HG03064 (cell line): ENCODE measurements around the gene RAB39A.
"Not testable (repeated sequence)": the region's sequence is repeated elsewhere in the genome, so short reads cannot be mapped to it uniquely, and the experiment has no call there.

Experiments used
- ATAC-seq: cut with Tn5 transposase; IDR thresholded peaks from one replicate; pipeline ENCODE4 v1.9.1; 2021; ENCODE audit warnings: low read depth; ENCODE audit not compliant: unreplicated experiment

The RAB39A gene

GRCh38 chr11:107928046-107928766, at the start of gene RAB39A:
Gene RAB39A (plus strand): TSS chr11:107928448. CDS start chr11:107928569, 121 bp downstream.
- peak; percentile 94 for ATAC-seq

GRCh38 chr11:107881471-107881870, 46.8 kb upstream of the RAB39A start:
- ATAC-seq = not testable (repeated sequence)

- ATAC-seq = no peak
Observed at GRCh38 chr11:107882095-107882820, 46.0 kb upstream of the RAB39A start.

- no peak for ATAC-seq
Observed at GRCh38 chr11:107898270-107898669, 30.0 kb upstream of the RAB39A start.

GRCh38 chr11:107908211-107908610, 20.0 kb upstream of the RAB39A start:
- no peak for ATAC-seq

GRCh38 chr11:107912415-107912814, 15.8 kb upstream of the RAB39A start:
- not testable (repeated sequence) for ATAC-seq

GRCh38 chr11:107915229-107915628, 13.0 kb upstream of the RAB39A start:
- no peak for ATAC-seq

GRCh38 chr11:107916671-107917241, 11.5 kb upstream of the RAB39A start:
- no peak for ATAC-seq

GRCh38 chr11:107921997-107922396, 6.3 kb upstream of the RAB39A start:
- no peak for ATAC-seq

- ATAC-seq = not testable (repeated sequence)
Observed at GRCh38 chr11:107923519-107923918, 4.7 kb upstream of the RAB39A start.

- no peak for ATAC-seq
Observed at GRCh38 chr11:107924306-107924705, 3.9 kb upstream of the RAB39A start.

- ATAC-seq = no peak
Observed at GRCh38 chr11:107927559-107927958, 689 bp upstream of the RAB39A start.

GRCh38 chr11:107928767-107929507, 689 bp downstream of the RAB39A start:
- peak; percentile 7 for ATAC-seq

GRCh38 chr11:107929611-107930200, 1.5 kb downstream of the RAB39A start:
- no peak for ATAC-seq

- ATAC-seq = no peak
Observed at GRCh38 chr11:107931206-107931605, 3.0 kb downstream of the RAB39A start.

- ATAC-seq = no peak
Observed at GRCh38 chr11:107947904-107948303, 19.7 kb downstream of the RAB39A start.

- not testable (repeated sequence) for ATAC-seq
Observed at GRCh38 chr11:107948328-107948727, 20.1 kb downstream of the RAB39A start.

- no peak for ATAC-seq
Observed at GRCh38 chr11:107951155-107951554, 22.9 kb downstream of the RAB39A start.

GRCh38 chr11:107953446-107953845, 25.2 kb downstream of the RAB39A start:
- ATAC-seq = no peak

GRCh38 chr11:107956543-107956942, 28.3 kb downstream of the RAB39A start:
- ATAC-seq = no peak
